GM12801 (cell line): ENCODE measurements around the gene CRTC1.

Source experiments
- CTCF ChIP-seq: IDR thresholded peaks from one replicate; pipeline ENCODE4 v1.5.1; 2011; ENCODE audit warnings: control low read depth; ENCODE audit not compliant: insufficient read length; ENCODE audit errors: extremely low read depth

CRTC1 gene

GRCh38 chr19:18792661-18793060 is 109.2 kb downstream of the CRTC1 start:
- TF ChIP-seq CTCF, result no peak

- no peak for TF ChIP-seq CTCF
These were observed 109.9 kb downstream of the CRTC1 start for GRCh38 chr19:18793144-18794028.

- no peak for TF ChIP-seq CTCF
These were observed 110.5 kb downstream of the CRTC1 start for GRCh38 chr19:18794029-18794313.

GRCh38 chr19:18794692-18795091 is 111.2 kb downstream of the CRTC1 start:
- no peak for TF ChIP-seq CTCF

GRCh38 chr19:18795540-18795939 is 112.1 kb downstream of the CRTC1 start:
- TF ChIP-seq CTCF, result no peak

GRCh38 chr19:18796239-18796638 is 112.8 kb downstream of the CRTC1 start:
- TF ChIP-seq CTCF, result no peak

- no peak for TF ChIP-seq CTCF
These were observed 115.2 kb downstream of the CRTC1 start for GRCh38 chr19:18798384-18799352.
